Myocyte (in vitro differentiated cells): Measurements from ENCODE around the gene PIMREG. TPM values are rescaled to one million over a fixed set of nuclear protein-coding genes. Genes with fewer than 3 reads are reported as not detected.

ENCODE experiments used
- DNase-seq: peaks from one replicate; pipeline ENCODE4 v3.0.0-alpha.2; 2012; ENCODE audit warnings: low read depth
- polyA plus RNA-seq: library from polyadenylated mRNA; unstranded; fragments of >200 nt; gene quantifications from one replicate; pipeline ENCODE4 v1.2.1, GENCODE V29; 2012; ENCODE audit warnings: missing spikeins
- total RNA-seq: library from RNA; depleted of rRNA; stranded (reverse); fragments of >200 nt; gene quantifications from 2 replicates; pipeline ENCODE4 v1.2.3, GENCODE V29; 2014

The PIMREG gene
- total RNA-seq: 1.0 and 5.3 TPM in 2 replicates
- polyA plus RNA-seq: 0.32 TPM

- DNase-seq: peak; percentile 96
Observed at GRCh38 chr17:6443692-6444570, at the start of gene PIMREG. Gene PIMREG, plus strand, starts transcription at chr17:6444455. Its CDS starts 656 bp downstream, at chr17:6445111.

- DNase-seq: no peak
Observed at GRCh38 chr17:6398955-6399354, 45.3 kb upstream of the PIMREG start.

- no peak for DNase-seq
Observed at GRCh38 chr17:6402258-6402657, 42.0 kb upstream of the PIMREG start.

GRCh38 chr17:6408276-6408675 lies 36.0 kb upstream of the PIMREG start:
- DNase-seq: peak; percentile 65

- no peak for DNase-seq
Observed at GRCh38 chr17:6408735-6409134, 35.5 kb upstream of the PIMREG start.

GRCh38 chr17:6413065-6413464 lies 31.2 kb upstream of the PIMREG start:
- peak; percentile 63 for DNase-seq

- no peak for DNase-seq
Observed at GRCh38 chr17:6415616-6416015, 28.6 kb upstream of the PIMREG start.

- DNase-seq: no peak
Observed at GRCh38 chr17:6420173-6420641, 24.0 kb upstream of the PIMREG start.

GRCh38 chr17:6421700-6422604 lies 22.3 kb upstream of the PIMREG start:
- DNase-seq: peak; percentile 83

- DNase-seq: no peak
Observed at GRCh38 chr17:6422654-6423241, 21.5 kb upstream of the PIMREG start.

- no peak for DNase-seq
Observed at GRCh38 chr17:6423931-6424330, 20.3 kb upstream of the PIMREG start.

- DNase-seq: no peak
Observed at GRCh38 chr17:6425407-6425806, 18.8 kb upstream of the PIMREG start.

- no peak for DNase-seq
Observed at GRCh38 chr17:6426356-6427101, 17.7 kb upstream of the PIMREG start.

GRCh38 chr17:6427279-6427781 lies 16.9 kb upstream of the PIMREG start:
- DNase-seq: peak; percentile 67

GRCh38 chr17:6428207-6428965 lies 15.9 kb upstream of the PIMREG start:
- no peak for DNase-seq

GRCh38 chr17:6429266-6429665 lies 15.0 kb upstream of the PIMREG start:
- DNase-seq: no peak

- DNase-seq: no peak
Observed at GRCh38 chr17:6430769-6431168, 13.5 kb upstream of the PIMREG start.

GRCh38 chr17:6435051-6435450 lies 9.2 kb upstream of the PIMREG start, which contains the start of gene AIPL1:
Gene AIPL1, minus strand, starts transcription at chr17:6435121. Its CDS starts 17 bp downstream, at chr17:6435104.
- DNase-seq: no peak

GRCh38 chr17:6435968-6436367 lies 8.3 kb upstream of the PIMREG start:
- peak; percentile 70 for DNase-seq

GRCh38 chr17:6437466-6437865 lies 6.8 kb upstream of the PIMREG start:
- DNase-seq: no peak
